Measurements from ENCODE around the gene XPNPEP2.

Gene XPNPEP2

DNA sequence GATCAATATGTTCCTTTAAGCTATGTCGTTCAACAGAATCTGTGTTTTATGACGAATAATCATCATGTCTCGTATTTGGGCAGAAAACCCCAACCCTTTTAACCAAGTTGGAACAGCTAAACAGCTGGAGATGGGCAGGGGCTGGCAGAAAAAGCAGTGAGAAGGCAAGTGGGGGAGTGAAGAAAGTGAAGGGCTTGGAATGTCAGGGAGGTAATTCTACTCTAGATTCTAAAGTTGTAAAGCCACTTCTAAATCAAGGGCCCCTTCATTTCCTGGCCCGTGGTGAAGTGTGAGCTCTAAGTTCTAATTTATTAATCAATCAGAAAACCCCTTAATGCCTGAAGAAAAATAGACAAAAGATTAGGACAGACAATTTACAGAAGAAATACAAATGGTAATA lies 61.4 kb downstream of the XPNPEP2 start:
- no peak for DNase-seq (ENCODE audit: low spot score)

DNA sequence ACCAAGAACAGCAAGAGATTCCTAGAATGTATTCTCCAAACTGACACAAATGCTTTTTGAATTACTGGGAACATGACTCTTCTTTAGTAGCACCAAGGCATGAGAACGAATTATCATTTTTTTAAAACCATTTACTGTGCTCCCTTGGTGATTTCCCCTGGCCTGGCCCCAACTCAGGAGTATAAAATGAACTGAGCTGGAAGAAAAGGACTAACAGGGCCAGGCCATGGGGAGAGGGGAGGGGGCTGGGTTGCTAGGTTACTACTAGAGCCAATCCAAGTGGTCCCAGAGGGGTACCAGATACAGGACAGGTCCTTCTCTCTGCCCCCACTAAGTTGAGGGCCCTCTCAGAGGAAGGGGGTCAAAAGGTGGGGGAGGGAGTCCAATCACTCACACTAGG lies 64.1 kb downstream of the XPNPEP2 start:
- no peak for DNase-seq (ENCODE audit: low spot score)

DNA sequence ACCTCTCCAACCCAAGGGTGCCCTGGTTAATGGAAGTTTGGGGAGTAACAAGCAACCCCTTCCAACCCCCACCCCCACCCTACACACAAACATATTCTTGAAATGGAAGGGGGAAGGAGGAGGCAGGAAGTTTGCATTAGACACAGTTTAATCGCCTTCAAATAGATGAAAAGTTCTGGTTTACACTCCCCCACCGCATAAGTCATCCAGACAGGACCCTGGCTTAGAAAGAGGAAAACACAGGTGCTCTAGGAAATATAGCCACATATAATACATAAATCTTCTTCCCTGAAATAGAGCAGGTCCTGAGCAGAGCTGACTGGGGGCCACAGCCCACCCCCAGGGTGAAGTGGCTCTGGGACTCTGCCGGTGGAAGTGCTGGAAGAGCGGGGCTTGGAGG lies 66.0 kb downstream of the XPNPEP2 start:
- DNase-seq (ENCODE audit: low spot score) = no peak

DNA sequence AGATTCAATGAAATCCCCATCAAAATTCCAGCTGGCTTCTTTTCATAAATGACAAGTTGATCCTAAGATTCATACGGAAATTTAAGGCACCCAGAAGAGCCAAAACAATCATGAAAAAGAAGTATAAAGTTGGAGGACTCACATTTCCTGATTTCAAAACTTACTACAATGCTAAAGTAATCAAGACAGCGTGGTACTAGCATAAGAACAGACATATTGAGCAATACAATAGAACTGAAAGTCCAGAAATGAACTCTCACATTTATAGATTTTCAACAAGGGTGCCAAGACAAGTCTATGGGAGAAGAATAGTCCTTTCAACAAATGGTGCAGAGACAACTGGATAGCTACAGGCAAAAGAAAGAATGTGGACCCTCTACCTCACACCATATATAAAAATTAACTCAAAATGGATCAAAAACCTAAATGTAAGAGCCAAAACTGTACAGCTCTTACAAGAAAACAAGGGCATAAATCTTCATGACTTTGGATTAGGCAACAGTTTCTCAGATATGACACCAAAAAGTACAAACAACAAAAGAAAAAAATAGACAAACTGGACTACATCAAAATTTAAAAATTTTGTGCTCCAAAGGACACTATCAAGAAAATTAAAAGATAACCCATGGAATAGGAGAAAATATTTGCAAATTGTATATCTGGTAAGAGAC lies 69.5 kb downstream of the XPNPEP2 start:
- no peak for DNase-seq (ENCODE audit: low spot score)

DNA sequence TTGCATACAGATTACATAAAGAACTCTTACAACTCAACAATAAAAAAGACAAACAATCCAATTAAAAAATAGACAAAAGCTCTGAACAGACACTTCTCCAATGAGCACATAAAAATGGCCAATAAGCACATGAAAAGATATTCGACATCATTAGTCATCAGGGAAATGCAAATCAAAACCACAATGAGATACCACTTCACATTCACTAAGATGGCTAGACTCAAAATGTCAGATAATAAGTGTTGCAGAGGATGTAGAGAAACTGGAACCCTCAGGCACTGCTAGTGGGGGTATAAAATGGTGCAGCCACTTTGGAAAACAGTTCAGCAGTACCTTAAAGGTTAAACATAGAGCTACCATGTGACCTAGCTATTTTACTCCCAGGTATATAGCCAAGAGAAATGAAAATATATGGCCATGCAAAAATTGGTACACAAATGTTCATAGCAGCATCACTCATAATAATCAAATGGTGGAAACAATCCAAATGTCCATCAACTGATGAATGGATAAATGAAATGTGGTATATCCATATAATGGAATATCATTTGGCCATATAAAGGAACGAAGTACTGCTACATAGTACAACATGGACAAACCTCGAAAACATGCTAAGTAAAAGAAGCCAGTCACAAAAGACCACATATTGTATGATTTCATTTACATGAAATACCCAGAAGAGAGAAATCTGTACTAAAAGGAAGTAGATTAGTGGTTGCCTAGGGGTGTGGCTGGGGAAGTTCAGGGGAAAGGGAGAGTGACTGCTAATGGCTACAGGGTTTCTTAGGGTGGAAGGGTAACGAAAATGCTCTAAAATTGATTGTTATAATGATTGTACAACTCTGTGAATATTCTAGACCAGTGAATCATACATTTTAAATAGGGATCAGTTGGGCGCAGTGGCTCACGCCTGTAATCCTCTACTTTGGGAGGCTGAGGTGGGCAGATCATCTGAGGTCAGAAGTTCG lies 70.3 kb downstream of the XPNPEP2 start:
- DNase-seq (ENCODE audit: low spot score) = no peak

DNA sequence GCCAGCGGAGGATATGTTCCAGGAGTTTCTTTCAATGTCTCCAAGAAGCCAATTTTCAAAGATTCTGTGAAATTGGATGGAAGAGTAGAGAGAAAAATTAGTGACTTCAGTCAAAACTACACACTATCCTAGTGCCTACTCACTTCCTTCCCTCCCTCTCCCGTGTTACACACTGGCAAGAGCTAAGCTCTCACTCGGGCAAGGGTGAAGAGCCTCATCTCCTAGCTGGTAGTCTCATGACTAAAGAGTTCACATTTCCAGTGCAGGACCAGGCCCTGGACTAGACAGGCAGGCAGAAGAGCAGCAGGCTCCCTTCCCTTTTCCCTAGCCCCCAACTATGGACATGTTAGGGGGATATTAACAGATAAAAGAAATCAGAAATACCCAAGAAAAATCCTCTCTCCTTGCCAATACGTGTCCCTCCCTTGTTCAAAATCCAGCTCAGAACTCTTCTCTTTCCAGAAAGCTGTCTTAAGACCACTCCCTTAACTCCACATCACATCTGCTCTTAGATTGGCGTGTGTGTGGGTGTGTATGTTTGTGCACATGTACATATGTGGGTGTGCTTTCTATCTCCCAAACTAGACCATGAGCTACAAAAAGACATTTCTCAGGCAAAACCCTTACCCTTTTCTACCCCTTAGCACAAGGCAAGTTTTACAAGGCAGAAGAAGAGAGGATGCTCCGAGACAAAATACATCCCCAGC lies 75.0 kb downstream of the XPNPEP2 start:
- no peak for DNase-seq (ENCODE audit: low spot score)

DNA sequence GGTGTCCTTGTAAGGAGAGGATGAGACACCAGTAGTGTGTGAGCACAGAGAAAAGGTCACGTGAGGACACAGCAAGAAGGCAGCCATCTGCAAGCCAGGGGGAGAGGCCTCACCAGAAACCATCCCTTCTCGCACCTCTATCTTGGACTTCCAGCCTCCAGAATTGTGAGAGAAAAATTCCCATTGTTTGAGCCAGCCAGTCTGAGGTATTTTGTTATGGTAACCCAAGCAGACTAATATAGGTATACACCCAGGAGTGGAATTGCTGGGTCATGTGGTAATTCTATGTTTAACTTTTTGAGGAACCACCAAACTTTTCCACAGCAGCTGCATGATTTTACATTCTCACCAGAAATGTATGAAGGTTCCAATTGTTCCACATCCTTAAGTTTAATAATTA lies 79.3 kb downstream of the XPNPEP2 start:
- DNase-seq (ENCODE audit: low spot score) = no peak

Measured in hepatic stellate cell (primary cell).